Left forelimb (tissue), 1 donor: ENCODE results near the gene MYO18B.
"Not testable (repeated sequence)": the region's sequence is repeated elsewhere in the genome, so short reads cannot be mapped to it uniquely, and the experiment has no call there.

Experiments
- DNase-seq: peaks from one replicate; pipeline ENCODE4 v3.0.0-alpha.2; 2018; ENCODE audit warnings: low spot score

MYO18B gene

GRCh38 chr22:25741692-25742626, at the start of gene MYO18B:
TSS of gene MYO18B (plus strand) at chr22:25742188. CDS start at chr22:25761093, 18,905 bp downstream.
- no peak for DNase-seq

GRCh38 chr22:25692397-25693267, 49.4 kb upstream of the MYO18B start:
- DNase-seq = no peak

GRCh38 chr22:25693268-25693565, 48.8 kb upstream of the MYO18B start:
- DNase-seq = no peak

GRCh38 chr22:25694196-25694907, 47.6 kb upstream of the MYO18B start:
- DNase-seq = no peak

GRCh38 chr22:25695146-25695545, 46.8 kb upstream of the MYO18B start:
- no peak for DNase-seq

- DNase-seq = no peak
Measured at GRCh38 chr22:25696763-25697162, 45.2 kb upstream of the MYO18B start.

- no peak for DNase-seq
Measured at GRCh38 chr22:25697181-25697664, 44.8 kb upstream of the MYO18B start.

GRCh38 chr22:25697978-25698377, 44.0 kb upstream of the MYO18B start:
- DNase-seq = no peak

- no peak for DNase-seq
Measured at GRCh38 chr22:25698461-25698860, 43.5 kb upstream of the MYO18B start.

- no peak for DNase-seq
Measured at GRCh38 chr22:25698978-25699377, 43.0 kb upstream of the MYO18B start.

GRCh38 chr22:25701056-25701780, 40.8 kb upstream of the MYO18B start:
- peak; percentile 80 for DNase-seq

- no peak for DNase-seq
Measured at GRCh38 chr22:25702040-25702439, 39.9 kb upstream of the MYO18B start.

GRCh38 chr22:25702571-25703167, 39.3 kb upstream of the MYO18B start:
- DNase-seq = no peak

- DNase-seq = no peak
Measured at GRCh38 chr22:25704701-25705100, 37.3 kb upstream of the MYO18B start.

GRCh38 chr22:25706197-25706596, 35.8 kb upstream of the MYO18B start:
- DNase-seq = no peak

GRCh38 chr22:25708430-25708829, 33.6 kb upstream of the MYO18B start:
- DNase-seq = not testable (repeated sequence)

- no peak for DNase-seq
Measured at GRCh38 chr22:25709758-25710157, 32.2 kb upstream of the MYO18B start.

- no peak for DNase-seq
Measured at GRCh38 chr22:25710501-25710900, 31.5 kb upstream of the MYO18B start.

- no peak for DNase-seq
Measured at GRCh38 chr22:25711491-25711890, 30.5 kb upstream of the MYO18B start.

- no peak for DNase-seq
Measured at GRCh38 chr22:25712661-25713400, 29.2 kb upstream of the MYO18B start.
